KOPT-K1 (cell line): ENCODE results near the gene C5orf15.
"Not testable (repeated sequence)": the region's sequence is repeated elsewhere in the genome, so short reads cannot be mapped to it uniquely, and the experiment has no call there.

Source experiments
- H3K27ac ChIP-seq: fragments of 200-600 bp; sonication (generic); 2 replicates; pipeline ENCODE4 v1.5.1; 2016; ENCODE audit warnings: antibody characterized with exemption, mild to moderate bottlenecking, low read depth, low read length; ENCODE audit not compliant: poor library complexity, severe bottlenecking
- H3K36me3 ChIP-seq: fragments of 200-600 bp; sonication (generic); 2 replicates; pipeline ENCODE4 v1.5.1; 2017; ENCODE audit warnings: antibody characterized with exemption, mild to moderate bottlenecking, low read length, moderate library complexity; ENCODE audit not compliant: insufficient read depth
- H3K9me3 ChIP-seq: fragments of 200-600 bp; sonication (generic); 2 replicates; pipeline ENCODE4 v1.5.1; 2017; ENCODE audit warnings: antibody characterized with exemption, low read length, mild to moderate bottlenecking; ENCODE audit not compliant: insufficient read depth, poor library complexity, severe bottlenecking

The C5orf15 gene

DNA sequence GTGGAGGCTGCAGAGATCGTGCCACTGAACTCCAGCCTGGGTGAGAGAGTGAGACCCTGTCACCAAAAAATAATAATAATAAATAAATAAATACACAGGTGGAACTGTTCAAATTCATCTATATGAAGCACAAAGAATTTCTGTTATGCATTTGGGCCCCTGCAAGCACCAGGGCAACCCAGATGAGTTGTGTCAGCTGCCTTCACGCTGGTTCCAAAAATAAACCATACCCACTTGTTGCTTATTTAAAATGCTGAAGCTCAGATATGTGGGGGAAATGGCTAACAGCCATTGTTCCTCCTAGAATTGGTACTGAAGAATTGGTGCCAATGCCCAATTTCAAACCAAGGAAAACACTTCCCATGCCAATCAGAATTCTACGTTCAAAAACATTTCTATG, 10.5 kb upstream of the C5orf15 start:
- Histone ChIP-seq H3K27ac (no peak overlapping the region), H3K9me3 (no peaks in the 10 kb centered on the region), H3K36me3 (peaks cover 100% of the 10 kb centered on the region)

DNA sequence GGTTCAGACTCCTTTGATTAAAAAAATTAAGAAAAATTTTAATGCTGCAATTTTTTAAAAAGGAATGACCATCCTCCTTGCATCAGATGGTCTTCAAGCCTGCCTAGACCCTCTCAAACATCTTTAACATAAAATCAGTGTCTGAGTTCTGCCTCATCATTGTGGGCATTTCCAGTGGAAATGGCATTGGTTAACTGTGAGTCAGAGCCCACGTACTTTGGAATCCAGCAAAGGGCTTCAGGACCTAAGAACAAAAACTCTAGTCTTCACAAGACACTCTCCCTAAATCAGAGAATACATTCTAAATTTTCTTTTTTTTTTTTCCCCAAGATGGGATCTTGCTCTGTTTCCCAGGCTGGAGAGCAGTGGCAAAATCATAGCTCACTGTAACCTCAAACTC, 9.4 kb upstream of the C5orf15 start:
- Histone ChIP-seq H3K36me3 (peaks cover 100% of the 10 kb centered on the region), H3K9me3 (no peaks in the 10 kb centered on the region), H3K27ac (no peak overlapping the region)

DNA sequence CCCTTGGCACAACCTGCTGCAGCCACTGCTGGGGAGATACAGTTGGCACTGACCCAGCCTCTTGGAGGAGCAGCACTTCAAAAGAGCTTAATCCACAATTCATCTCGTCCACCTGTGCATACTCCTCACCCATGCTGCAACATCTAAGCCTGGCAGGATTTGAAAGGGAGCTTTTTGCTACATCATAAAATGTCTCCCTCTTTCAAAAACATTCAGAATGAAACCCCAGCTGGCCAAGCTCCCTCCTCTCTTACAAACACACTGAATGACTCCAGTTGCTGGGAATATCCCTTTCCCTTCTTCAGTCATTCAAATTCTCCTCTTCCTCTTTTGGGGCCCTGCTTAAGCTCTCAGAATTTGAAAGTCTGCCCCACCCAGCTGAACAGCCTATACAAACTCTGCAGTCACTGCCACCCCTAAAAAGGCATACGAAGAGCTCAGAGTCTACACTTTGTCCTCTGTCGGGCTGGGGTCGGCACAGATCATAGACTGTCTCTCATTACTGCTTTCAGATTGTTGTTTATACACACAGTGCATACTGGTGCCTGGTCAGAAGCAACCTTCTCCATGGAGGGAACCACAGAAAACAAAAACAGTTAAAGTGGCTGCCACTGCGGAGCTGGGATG, 8.8 kb upstream of the C5orf15 start:
- H3K36me3 ChIP-seq = peaks cover 100% of the 10 kb centered on the region
- H3K27ac ChIP-seq = no peak overlapping the region

DNA sequence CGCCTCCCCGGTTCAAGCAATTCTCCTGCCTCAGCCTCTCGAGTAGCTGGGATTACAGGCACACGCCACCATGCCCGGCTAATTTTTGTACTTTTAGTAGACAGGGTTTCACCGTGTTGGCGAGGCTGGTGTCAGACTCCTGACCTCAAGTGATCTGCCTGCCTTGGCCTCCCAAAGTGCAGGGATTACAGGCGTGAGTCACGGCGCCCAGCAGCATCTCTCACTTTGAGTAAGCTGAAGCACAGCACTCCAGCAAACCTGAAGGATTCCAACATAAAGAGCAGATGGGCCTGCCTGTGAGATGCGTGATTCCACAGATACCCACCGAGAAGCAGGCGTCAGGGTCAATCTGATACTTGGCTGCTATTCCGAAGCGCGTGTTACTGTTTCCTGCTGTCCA, 7.1 kb upstream of the C5orf15 start:
- H3K9me3 ChIP-seq, H3K27ac ChIP-seq: not testable (repeated sequence)
- H3K36me3 ChIP-seq = peaks cover 100% of the 10 kb centered on the region

More for the DNA sequence above, 8.8 kb upstream of the C5orf15 start:
- H3K9me3 ChIP-seq = no peaks in the 10 kb centered on the region

DNA sequence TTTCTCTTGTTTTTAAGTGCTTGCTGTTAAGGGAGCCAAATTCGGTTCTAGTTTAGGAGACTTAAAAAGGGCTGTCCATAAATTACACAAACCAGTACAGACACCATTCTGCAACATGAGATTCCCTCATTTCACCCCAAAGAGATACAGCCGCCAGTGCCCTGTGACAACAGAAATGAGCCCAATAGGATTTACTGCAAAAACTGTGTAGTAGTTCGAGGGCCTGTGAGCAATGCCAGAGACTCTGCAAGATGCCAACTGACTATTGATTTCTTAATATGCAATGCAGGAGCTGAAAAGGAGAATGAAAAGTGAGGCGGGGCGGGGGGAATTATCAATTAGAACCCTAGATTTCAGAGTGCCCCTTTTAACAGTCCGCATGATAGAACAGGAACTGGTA, 5.7 kb upstream of the C5orf15 start:
- H3K36me3 ChIP-seq = peaks cover 90% of the 10 kb centered on the region
- H3K9me3 ChIP-seq = no peaks in the 10 kb centered on the region
- H3K27ac ChIP-seq = no peak overlapping the region

DNA sequence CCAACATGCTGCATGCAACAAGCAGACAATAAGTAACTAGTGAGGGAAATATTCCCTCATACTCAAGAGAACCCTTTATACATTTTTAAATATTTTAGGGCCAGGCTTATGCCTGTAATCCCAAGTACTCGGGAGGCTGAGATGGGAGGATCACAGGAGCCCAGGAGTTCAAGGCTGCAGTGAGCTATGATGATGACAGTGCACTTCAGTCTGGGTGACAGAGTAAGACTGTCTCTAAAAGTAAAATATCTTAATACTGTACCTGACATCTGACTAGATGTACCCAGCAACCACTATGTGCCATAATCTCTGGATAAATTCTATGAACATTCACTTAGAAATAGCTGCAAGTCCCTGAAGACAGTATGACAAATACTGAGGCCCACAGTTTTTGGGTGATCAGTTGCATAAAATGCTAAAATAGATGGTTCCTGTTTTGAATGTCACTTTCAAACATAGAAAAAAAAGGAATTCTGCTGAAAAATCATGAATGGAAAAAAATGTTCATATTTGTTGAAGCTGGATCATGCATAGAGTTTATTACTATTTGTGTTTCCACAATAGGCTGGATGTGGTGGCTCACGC, 2.0 kb upstream of the C5orf15 start:
- H3K36me3 ChIP-seq = peaks cover 53% of the 10 kb centered on the region
- H3K9me3 ChIP-seq = no peaks in the 10 kb centered on the region
- no peak overlapping the region for H3K27ac ChIP-seq

DNA sequence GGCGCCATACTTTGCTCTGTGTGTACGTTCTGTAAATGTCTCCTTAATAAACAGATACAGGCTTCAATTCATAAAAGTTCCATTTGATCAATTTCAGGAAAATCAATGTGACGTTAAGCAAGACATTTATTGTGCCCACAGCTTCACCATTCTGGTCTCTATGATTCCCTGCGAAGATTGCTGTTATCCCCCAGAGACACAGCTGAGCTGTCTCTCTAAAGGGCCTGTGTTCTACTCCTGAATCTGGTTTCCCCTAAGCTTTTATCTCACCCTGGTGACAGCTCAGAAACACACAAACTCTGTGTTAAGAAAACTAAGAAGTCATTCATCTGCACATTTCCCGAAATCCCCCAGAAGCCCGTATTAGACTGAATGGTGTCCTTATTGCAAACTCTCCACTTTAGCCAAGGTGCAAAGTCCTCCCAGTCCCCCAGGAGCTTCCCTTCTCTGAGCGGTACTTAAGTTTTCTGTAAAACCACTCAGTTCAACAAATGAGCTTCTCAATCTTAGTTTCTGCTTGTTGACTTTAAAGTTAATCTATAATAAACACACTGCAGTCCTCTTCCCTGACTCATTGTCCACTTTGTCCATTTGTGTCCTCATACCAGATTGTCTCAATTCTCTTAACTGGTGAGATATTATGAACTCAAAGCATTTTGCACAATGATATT, 1.4 kb upstream of the C5orf15 start:
- no peaks in the 10 kb centered on the region for H3K9me3 ChIP-seq
- peaks cover 47% of the 10 kb centered on the region for H3K36me3 ChIP-seq
- no peak overlapping the region for H3K27ac ChIP-seq

DNA sequence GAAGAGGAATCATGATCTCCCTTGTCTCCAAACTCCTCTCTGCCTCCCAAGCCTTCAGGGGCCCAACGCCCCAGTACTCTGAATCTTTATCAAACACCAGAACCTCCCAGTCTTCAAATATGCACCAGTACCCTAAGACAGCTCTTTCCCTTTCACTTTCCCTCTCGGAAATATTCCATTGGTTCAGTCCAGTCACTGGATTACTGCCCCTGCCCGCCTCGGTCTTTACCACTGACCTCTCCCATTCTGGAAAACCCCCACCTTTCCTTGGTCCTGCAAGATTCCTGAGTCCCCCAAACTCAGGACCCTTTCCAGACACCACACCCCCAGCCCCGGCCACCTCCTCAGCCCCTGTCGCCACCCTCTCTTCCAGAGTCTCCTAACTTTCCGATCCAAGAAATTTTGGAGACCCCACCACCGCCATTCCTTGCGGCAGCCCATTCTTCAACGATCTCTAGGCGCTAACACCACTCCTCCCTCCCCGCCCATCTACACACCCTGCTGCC, 674 bp downstream of the C5orf15 start:
- H3K9me3 ChIP-seq = peaks cover 9% of the 10 kb centered on the region
- peak overlapping the region; percentile 72 for H3K27ac ChIP-seq
- peaks cover 26% of the 10 kb centered on the region for H3K36me3 ChIP-seq

DNA sequence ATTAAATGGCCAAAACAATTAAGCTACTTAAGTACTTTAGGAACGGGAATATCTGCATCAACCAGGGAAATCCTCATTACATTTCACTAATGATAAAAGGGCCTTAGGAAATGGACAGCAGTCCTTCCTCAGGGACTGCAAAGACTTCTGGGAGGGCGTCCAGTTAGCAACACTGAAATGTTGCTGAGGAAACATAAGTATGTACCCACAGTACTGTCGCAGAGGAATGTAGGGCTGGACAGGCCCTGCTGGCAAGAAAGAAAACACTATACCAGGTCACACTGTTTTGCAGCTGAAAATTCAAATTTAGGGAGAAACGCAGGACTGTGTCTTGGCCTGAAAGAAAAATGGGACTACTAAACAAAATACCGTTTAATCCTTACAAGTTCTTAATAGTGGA, 1.3 kb downstream of the C5orf15 start:
- peaks cover 20% of the 10 kb centered on the region for H3K36me3 ChIP-seq
- no peak overlapping the region for H3K27ac ChIP-seq
- peaks cover 9% of the 10 kb centered on the region for H3K9me3 ChIP-seq

DNA sequence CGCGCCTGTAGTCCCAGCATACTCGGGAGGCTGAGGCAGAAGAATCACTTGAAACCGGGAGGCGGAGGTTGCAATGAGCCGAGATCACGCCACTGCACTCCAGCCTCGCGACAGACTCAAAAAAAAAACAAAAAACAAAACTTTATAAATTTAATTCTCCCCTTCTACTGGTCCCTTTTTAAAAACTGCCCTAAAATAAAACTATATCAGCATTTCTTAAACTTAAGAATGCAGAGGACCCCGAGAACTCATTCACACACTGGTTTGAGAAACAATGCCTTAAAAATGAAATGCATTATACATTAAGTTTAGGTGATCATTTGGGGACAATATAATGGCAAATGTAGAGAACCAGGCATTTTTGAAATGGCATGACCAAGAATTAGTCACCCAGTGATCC, 2.3 kb downstream of the C5orf15 start:
- peaks cover 10% of the 10 kb centered on the region for H3K36me3 ChIP-seq
- peaks cover 9% of the 10 kb centered on the region for H3K9me3 ChIP-seq
- H3K27ac ChIP-seq = no peak overlapping the region

DNA sequence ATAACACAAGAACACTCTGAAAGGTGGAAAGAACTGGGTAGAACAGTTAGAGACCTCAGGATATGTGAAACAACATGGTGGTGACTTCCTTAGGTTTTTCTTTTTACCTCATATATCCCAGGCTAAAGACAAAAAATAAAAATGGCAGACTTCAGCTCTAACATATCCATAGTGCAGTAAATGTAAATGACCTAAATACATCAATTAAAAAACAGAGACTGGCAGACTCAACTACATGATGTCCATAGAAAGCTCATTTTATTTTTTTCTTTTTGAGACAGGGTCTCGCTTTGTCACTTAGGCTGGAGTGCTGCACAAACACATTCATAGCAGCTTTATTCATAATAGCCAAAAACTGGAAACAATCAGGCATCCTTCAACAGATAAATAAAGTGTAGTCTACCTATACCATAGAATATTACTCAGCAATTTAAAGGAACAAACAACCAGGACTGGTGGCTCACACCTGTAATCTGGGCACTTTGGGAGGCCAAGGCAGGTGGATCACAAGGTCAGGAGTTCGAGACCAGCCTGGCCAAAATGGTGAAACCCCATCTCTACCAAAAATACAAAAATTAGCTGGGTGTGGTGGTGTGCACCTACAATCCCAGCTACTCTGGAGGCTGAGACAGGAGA, 4.8 kb downstream of the C5orf15 start:
- Histone ChIP-seq H3K36me3 (peaks cover 17% of the 10 kb centered on the region), H3K27ac (no peak overlapping the region), H3K9me3 (peaks cover 9% of the 10 kb centered on the region)

DNA sequence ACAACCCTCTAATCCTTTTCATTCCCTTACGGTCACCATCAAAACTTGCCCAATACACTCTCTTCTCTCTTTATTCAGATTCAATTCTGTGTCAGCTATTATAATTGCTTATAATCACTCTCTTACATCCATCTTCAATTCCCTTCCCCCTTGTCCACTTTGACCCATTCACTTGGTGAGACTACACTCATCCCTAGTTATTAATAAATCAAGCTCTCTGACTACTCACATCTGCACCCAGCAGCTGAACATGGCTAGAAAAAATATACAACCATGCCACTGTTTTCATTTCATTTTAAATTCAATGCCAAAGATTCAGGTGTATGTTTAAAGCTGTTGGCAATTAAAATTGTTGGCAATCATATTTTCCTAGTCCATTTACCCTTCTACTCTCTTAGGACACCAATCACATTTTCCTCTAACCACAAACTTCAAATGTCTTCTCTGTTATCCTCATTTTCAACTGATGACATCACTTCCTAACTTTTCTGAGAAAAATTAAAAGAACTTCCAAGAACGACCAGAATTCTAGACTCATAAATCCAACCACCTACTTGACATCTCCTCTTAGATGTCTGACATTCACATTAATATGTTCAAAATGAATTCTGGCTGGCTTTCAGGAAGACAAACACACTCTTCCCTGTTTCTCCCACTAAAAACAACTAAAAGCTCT, 5.5 kb downstream of the C5orf15 start:
- Histone ChIP-seq H3K36me3 (peaks cover 24% of the 10 kb centered on the region), H3K9me3 (peaks cover 9% of the 10 kb centered on the region), H3K27ac (no peak overlapping the region)

DNA sequence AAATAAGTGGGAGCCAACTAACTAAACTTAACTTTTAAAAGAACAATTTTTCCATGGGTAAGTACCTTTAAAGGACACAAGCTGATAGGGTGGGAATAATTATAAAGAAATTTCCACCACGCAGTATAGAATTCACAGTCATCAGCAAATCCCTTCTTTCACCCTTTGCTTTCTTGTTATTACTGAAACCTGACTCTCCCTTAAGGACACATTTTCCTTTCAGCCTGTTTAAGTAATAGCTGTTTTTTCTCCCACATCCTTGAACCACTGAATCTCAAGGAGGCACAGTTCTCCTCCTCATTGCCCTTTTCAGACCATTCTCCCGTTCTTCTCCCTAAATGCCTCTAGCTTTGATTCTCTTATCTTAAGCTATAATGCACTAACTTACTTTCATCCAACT, 6.3 kb downstream of the C5orf15 start:
- Histone ChIP-seq H3K9me3 (peaks cover 9% of the 10 kb centered on the region), H3K27ac (no peak overlapping the region), H3K36me3 (peaks cover 32% of the 10 kb centered on the region)

DNA sequence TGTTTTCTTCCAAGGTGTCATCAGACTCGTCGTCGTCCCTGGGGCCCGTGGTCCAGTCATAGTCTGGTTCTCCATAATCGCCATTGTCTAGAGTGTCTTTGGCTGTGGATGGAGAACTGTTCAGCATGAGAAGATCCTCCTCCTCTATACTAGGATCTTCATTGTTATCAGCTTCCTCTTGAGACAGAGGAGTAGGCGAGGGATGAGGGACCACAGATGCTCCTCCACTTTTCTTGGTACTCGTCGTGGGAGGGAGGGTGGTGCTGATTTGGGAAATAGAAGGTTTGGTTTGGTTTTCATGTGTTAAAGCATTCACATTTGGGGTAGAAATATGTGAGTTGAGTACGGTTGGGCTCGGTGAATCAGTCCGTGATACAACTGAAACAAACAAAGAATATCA, 8.8 kb downstream of the C5orf15 start:
- Histone ChIP-seq H3K36me3 (peaks cover 57% of the 10 kb centered on the region), H3K9me3 (peaks cover 9% of the 10 kb centered on the region), H3K27ac (no peak overlapping the region)

DNA sequence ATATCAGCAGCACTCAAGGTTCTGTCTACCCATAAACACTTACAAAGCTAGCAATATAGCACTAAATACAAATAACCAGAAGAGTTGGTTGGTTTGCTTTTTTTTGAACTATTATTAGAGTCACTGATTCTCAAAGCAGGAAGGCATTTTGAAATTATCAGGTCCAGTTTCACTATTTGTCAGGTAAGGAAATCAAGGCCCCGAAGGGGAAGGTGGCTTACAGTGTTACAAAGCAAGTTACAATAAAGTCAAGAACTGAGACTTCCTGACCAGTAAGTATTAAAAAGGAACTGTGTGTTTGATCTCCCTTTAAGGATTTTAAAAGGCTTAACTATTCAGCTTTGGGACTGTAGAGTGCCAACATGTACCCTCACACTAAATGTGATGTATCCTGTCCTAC, 10.8 kb downstream of the C5orf15 start:
- Histone ChIP-seq H3K9me3 (no peaks in the 10 kb centered on the region), H3K27ac (no peak overlapping the region), H3K36me3 (peaks cover 60% of the 10 kb centered on the region)
